SK-N-SH treated with all-trans-retinoic acid at 6 μM for 48 hours (cell line): ENCODE data around the gene PSRC1.

Source experiments
- ATAC-seq: fragments of 200-7000 bp; cut with Tn5 transposase; 3 replicates; pipeline ENCODE4 v1.9.1; 2020; ENCODE audit warnings: mild to moderate bottlenecking, moderate library complexity
- ARNTL ChIP-seq: fragments of 450-650 bp; formaldehyde crosslinking; IDR thresholded peaks from 2 replicates; pipeline ENCODE4 v1.5.0; 2020; ENCODE audit warnings: low read depth, mild to moderate bottlenecking, moderate library complexity, borderline replicate concordance
- BACH2 ChIP-seq: fragments of 250-450 bp; sonication (Bioruptor Pico); IDR thresholded peaks from 2 replicates; pipeline ENCODE4 v1.9.0; 2021; ENCODE audit warnings: mild to moderate bottlenecking, borderline replicate concordance
- CSRNP3 ChIP-seq: fragments of 250-450 bp; sonication (Bioruptor Pico); IDR thresholded peaks from 2 replicates; pipeline ENCODE4 v1.5.1; 2021; ENCODE audit warnings: mild to moderate bottlenecking, moderate library complexity
- ESRRG ChIP-seq: fragments of 250-450 bp; sonication (Bioruptor Pico); IDR thresholded peaks from 2 replicates; pipeline ENCODE4 v1.6.1; 2021; ENCODE audit warnings: mild to moderate bottlenecking
- GLIS3 ChIP-seq: fragments of 250-450 bp; sonication (Bioruptor Pico); IDR thresholded peaks from 2 replicates; pipeline ENCODE4 v1.5.0; 2020; ENCODE audit warnings: mild to moderate bottlenecking, moderate library complexity
- OSR1 ChIP-seq: fragments of 250-450 bp; sonication (Bioruptor Pico); IDR thresholded peaks from 2 replicates; pipeline ENCODE4 v1.8.0; 2022; ENCODE audit warnings: moderate library complexity, mild to moderate bottlenecking, inconsistent platforms
- PATZ1 ChIP-seq: fragments of 250-450 bp; sonication (Bioruptor Pico); IDR thresholded peaks from 2 replicates; pipeline ENCODE4 v1.8.0; 2020; ENCODE audit warnings: mild to moderate bottlenecking, moderate library complexity, borderline replicate concordance
- POU6F1 ChIP-seq: fragments of 250-450 bp; sonication (Bioruptor Pico); IDR thresholded peaks from 2 replicates; pipeline ENCODE4 v1.8.0; 2021; ENCODE audit warnings: low read depth, mild to moderate bottlenecking, moderate library complexity, borderline replicate concordance
- PPARA ChIP-seq: fragments of 250-450 bp; sonication (Bioruptor Pico); IDR thresholded peaks from 2 replicates; pipeline ENCODE4 v1.5.0; 2020; ENCODE audit warnings: mild to moderate bottlenecking, borderline replicate concordance
- RARB ChIP-seq: fragments of 250-450 bp; sonication (Bioruptor Pico); IDR thresholded peaks from 2 replicates; pipeline ENCODE4 v1.8.0; 2021; ENCODE audit warnings: mild to moderate bottlenecking, moderate library complexity
- SNAI2 ChIP-seq: fragments of 250-450 bp; sonication (Bioruptor Pico); IDR thresholded peaks from 2 replicates; pipeline ENCODE4 v1.5.0; 2020; ENCODE audit warnings: mild to moderate bottlenecking, moderate library complexity
- TCF4 ChIP-seq: fragments of 250-450 bp; sonication (Bioruptor Pico); IDR thresholded peaks from 2 replicates; pipeline ENCODE4 v1.8.0; 2021; ENCODE audit warnings: mild to moderate bottlenecking, moderate library complexity, borderline replicate concordance
- TSHZ2 ChIP-seq: fragments of 250-450 bp; sonication (Bioruptor Pico); IDR thresholded peaks from 2 replicates; pipeline ENCODE4 v1.5.0; 2020; ENCODE audit warnings: mild to moderate bottlenecking, moderate library complexity
- ZC3H10 ChIP-seq: fragments of 250-450 bp; sonication (Bioruptor Pico); IDR thresholded peaks from 2 replicates; pipeline ENCODE4 v1.5.1; 2021; ENCODE audit warnings: mild to moderate bottlenecking, moderate library complexity
- ZFP3 ChIP-seq: fragments of 250-450 bp; sonication (Bioruptor Pico); IDR thresholded peaks from 2 replicates; pipeline ENCODE4 v1.5.0; 2020; ENCODE audit warnings: mild to moderate bottlenecking, moderate library complexity
- ZFP30 ChIP-seq: fragments of 450-650 bp; formaldehyde crosslinking; IDR thresholded peaks from 2 replicates; pipeline ENCODE4 v1.5.0; 2022; ENCODE audit warnings: mild to moderate bottlenecking, moderate library complexity
- ZNF565 ChIP-seq: fragments of 450-650 bp; formaldehyde crosslinking; conservative IDR thresholded peaks from 2 replicates; pipeline ENCODE4 v1.5.0; 2020; ENCODE audit warnings: low read depth, mild to moderate bottlenecking, moderate library complexity
- ZNF70 ChIP-seq: fragments of 450-650 bp; formaldehyde crosslinking; IDR thresholded peaks from 2 replicates; pipeline ENCODE4 v1.5.0; 2020; ENCODE audit warnings: mild to moderate bottlenecking, moderate library complexity
- ZNF8 ChIP-seq: fragments of 450-650 bp; formaldehyde crosslinking; IDR thresholded peaks from 2 replicates; pipeline ENCODE4 v1.5.0; 2020; ENCODE audit warnings: mild to moderate bottlenecking, moderate library complexity

PSRC1 gene

GRCh38 chr1:109272021-109272799 is 10.7 kb downstream of the PSRC1 start:
- TF ChIP-seq ARNTL (CRISPR knock-in tag) (no peak), POU6F1 (no peak), ZFP30 (CRISPR knock-in tag) (no peak), SNAI2 (no peak), ZNF565 (no peak), PATZ1 (CRISPR knock-in tag) (no peak), ESRRG (CRISPR knock-in tag) (no peak), ZC3H10 (no peak), ZNF8 (CRISPR knock-in tag) (no peak), RARB (CRISPR knock-in tag) (no peak)
- TF ChIP-seq, all 23 proteins: peak for 0
- ATAC-seq = no peak

GRCh38 chr1:109271458-109271857 is 11.5 kb downstream of the PSRC1 start:
- ATAC-seq = no peak
- no peak for TF ChIP-seq ZNF70 (CRISPR knock-in tag)
- no peak for TF ChIP-seq BACH2 (CRISPR knock-in tag)
- TF ChIP-seq ZNF8 (CRISPR knock-in tag) = no peak
- no peak for TF ChIP-seq RARB (CRISPR knock-in tag)
- TF ChIP-seq TCF4 (CRISPR knock-in tag) = no peak
- TF ChIP-seq ARNTL (CRISPR knock-in tag) = no peak
- TF ChIP-seq OSR1 (CRISPR knock-in tag) = no peak
- no peak for TF ChIP-seq CSRNP3
- TF ChIP-seq PPARA (CRISPR knock-in tag) = no peak
- no peak for TF ChIP-seq GLIS3 (CRISPR knock-in tag)
- no peak for TF ChIP-seq ZFP30 (CRISPR knock-in tag)
- no peak for TF ChIP-seq ESRRG (CRISPR knock-in tag)
- no peak for TF ChIP-seq ZFP3 (CRISPR knock-in tag)
- no peak for TF ChIP-seq TSHZ2

GRCh38 chr1:109270623-109271317 is 12.2 kb downstream of the PSRC1 start:
- no peak for ATAC-seq
- TF ChIP-seq ZNF565 = no peak
- no peak for TF ChIP-seq ZFP3 (CRISPR knock-in tag)
- TF ChIP-seq ARNTL (CRISPR knock-in tag) = no peak
- TF ChIP-seq PPARA (CRISPR knock-in tag) = no peak
- TF ChIP-seq POU6F1 = no peak
- no peak for TF ChIP-seq SNAI2
- TF ChIP-seq, all 23 proteins: peak for 0
